GM19099 (cell line): ENCODE results near the gene EPSTI1.

ENCODE experiments used
- POLR2A ChIP-seq: IDR thresholded peaks from 3 replicates; pipeline ENCODE4 v1.6.1; 2011; ENCODE audit warnings: low read depth; ENCODE audit not compliant: insufficient read length; ENCODE audit errors: extremely low read depth

Gene EPSTI1

DNA sequence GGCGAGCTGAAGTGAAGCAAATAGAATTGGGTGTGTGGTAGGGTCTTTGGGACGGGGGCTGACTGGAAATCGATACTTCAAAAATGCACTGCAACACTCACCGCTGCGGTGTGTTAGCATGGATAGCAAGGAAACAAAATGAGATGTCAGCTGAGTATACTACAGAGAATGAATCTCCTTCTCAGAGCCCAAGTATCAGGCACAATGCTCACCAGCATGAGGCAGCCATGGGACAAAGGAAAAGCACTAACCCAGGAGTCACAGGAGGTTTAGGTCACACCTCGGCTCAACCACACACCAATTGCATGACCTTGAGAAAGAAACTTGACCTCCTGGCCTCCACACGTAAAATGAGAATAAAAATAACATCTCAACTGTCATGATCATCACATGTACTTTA is 136.6 kb downstream of the EPSTI1 start:
- TF ChIP-seq POLR2A: no peak

DNA sequence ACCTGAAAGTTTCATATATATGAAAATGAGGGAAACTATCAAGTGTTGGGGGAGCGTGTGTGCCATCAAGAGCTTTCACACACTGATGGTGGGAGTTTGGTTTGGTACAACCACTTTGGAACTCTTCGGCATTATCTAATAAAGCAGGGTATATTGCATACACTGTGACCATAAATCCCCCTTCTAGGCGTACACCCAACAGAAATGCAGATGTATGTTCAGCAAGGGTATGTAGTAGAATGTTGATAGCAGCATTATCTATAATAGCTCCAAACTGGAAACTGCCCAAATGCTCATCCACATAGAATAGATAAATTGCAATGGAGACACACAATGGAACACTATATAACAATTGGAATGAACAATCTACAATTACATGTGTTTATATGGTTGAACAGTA is 139.9 kb downstream of the EPSTI1 start:
- no peak for TF ChIP-seq POLR2A

DNA sequence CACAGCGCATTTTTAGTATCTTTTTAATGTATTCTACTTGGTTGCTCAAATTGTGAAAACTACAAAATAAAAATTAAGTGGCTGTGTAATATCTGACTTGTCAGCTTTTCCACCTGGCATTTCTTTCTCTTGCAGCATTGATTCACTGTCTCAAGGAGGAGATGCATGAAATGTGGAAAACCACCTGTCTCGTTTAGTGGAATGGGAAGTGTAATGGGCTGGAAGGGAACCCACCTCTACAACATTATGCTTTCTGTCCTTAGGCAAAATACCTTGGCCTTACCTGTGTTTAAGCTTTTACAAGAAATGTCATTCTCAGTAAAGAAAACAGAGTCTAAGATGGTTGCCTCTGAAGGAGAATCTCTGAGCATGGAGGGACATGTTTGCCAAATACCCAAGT is 142.8 kb downstream of the EPSTI1 start:
- no peak for TF ChIP-seq POLR2A

DNA sequence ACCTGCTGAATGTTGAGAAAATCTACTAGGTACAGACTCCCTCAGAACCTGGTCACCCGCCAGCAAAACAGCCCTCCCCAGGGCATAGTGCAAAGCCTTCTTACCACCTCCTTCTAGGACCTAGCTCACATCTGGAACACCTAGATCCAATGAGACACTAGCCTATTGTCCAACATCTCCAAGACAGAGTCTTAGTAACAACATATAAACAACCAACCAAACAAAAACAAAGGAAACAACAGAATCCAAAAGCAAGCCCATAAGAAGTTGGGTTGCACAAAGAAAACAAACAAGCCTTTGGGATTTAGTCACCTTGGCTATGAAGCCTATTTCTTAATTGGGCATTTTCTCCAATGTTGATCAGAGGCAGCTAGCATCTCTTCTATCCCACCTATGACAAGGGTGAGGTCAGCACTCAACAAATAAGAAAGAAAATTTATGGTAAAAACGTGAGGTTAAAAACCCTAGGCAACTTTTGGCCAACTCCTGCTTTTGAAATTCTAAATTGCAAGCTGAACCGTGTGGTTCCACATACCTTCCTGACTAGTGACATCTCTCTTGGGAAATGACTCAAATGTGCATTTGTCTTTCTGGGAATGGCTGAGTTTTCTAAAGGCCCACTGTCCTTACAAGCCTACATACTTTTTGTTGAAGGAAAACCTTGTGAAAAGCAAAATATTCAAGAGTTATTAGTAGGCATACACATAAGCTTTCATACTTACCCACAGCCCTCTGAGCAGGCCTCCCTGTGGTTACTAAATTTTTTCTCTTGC is 144.0 kb downstream of the EPSTI1 start:
- TF ChIP-seq POLR2A: no peak

DNA sequence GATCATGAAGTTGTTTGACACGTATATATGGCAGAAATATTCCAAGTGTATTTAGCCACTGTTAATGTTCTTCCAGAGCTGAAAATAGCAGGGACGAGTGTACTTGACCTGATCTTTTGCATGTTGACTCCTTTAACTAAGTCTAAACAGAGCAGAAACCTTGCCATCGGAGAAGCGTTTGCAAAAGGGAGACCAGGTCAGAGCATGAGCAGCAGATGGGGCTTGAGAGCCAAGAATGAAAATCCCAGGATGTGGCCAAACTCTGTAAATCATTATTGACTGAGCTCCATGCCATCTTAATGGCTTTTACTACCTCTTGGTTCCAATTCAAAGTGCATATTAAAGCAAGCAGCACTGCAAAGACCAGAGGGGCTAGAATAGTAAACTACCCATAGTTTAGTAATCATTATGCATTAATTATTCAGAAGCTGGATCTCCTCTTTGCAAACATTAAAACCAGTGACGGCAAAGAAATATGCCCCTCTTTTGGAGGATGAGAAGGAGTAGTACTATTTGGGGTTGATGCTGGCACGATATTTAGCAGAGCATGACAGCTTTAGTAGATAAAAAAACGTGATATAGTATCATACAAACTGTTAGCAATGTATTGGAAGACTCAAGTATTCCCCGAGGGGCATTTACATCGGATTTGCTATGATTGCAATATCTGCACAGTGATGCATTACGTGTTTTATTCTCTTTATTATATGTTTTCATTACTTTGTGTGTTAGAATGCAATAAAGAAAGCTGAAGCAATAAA is 154.9 kb downstream of the EPSTI1 start:
- no peak for TF ChIP-seq POLR2A
